GM18499 (cell line): ENCODE data around the gene ADGRG3.
"Not testable (repeated sequence)": the region's sequence is repeated elsewhere in the genome, so short reads cannot be mapped to it uniquely, and the experiment has no call there.

Experiments used
- ATAC-seq: cut with Tn5 transposase; IDR thresholded peaks from one replicate; pipeline ENCODE4 v1.9.1; 2021; ENCODE audit warnings: moderate number of reproducible peaks; ENCODE audit not compliant: insufficient read depth, unreplicated experiment

ADGRG3 gene

DNA sequence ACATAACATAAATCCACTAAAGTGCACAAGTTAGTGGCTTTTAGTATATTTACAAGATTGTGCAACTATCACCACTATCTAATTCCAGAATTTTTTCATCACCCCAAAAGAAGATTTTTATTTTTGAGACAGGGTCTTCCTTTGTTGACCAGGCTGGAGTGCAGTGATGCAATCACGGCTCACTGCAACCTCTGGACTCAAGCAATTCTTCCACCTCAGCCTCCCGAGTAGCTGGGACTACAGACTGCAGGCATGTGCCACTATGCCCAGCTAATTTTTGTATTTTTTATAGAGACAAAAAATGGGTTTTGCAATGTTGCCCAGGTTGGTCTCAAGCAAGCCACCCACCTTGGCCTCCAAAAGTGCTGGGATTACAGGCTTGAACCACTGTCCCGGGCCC, 41.6 kb downstream of the ADGRG3 start:
- ATAC-seq, result no peak

DNA sequence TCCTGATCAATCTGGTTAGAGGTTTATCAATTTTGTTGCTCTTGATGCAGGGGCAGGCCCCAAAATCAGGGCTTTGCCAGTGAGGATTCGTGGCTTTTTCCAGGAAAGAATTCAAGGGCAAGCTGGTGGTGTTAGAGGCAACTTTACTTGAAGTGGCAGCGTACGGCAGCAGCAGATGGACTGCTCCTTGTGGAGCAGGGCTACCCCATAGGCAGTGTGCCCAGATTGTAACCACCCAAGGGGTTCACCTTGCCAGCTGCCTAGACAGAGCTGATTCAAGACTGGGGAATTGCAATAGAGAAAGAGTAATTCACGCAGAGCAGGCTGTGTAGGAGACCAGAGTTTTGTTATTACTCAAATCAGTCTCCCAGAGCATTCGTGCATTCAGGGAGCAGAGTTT, 43.2 kb downstream of the ADGRG3 start:
- ATAC-seq, result no peak

DNA sequence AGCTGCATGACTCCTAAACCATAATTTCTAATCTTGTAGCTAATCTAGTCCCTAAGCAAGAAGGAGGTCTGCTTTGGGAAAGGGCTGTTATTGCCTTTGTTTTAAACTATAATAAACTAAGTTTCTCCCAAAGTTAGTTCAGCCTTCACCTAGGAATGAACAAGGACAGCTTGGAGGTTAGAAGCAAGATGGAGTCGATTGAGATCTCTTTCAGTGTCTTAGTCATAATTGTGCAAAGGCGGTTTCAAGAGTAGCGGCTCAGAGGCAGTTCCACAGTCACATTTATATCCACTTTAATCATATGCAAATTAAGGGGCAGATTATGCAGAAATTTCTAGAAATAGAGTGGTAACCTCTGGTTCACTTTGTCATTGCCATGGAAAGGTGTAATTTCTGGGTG, 43.9 kb downstream of the ADGRG3 start:
- no peak for ATAC-seq

DNA sequence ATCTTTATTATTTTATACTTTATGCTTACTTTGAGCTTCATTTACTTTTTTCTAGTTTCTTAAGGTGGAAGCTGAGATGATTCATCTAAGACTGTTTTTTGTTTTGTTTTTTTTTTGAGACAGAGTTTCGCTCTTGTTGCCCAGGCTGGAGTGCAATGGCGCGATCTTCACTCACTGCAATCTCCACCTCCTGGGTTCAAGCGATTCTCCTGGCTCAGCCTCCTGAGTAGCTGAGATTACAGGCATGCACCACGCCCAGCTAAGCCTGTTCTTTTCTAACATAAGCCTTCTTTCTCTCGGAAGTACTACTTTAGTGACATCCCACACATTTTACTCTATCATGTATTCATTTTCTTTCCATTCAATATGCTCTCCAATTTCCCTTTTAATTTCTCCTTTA, 44.5 kb downstream of the ADGRG3 start:
- ATAC-seq, result not testable (repeated sequence)

DNA sequence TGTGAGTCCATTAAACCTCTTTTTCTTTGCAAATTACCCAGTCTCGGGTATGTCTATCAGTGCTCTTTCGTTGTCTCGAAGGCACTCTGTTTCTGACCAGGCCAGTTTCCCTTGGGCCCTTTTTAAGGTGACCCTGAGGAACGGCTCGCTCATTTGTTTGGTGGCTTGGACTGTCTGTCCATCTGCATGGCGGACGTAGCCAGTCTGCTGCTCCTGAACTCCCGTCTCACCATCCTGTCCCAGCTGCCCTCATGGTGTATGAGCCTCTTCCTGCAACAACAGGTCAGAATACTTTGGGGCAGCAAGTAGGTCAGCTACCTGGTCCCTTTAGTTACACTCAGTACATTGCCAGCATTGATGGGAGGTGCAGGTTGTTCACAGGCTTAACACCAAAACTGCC, 45.5 kb downstream of the ADGRG3 start:
- ATAC-seq, result no peak

DNA sequence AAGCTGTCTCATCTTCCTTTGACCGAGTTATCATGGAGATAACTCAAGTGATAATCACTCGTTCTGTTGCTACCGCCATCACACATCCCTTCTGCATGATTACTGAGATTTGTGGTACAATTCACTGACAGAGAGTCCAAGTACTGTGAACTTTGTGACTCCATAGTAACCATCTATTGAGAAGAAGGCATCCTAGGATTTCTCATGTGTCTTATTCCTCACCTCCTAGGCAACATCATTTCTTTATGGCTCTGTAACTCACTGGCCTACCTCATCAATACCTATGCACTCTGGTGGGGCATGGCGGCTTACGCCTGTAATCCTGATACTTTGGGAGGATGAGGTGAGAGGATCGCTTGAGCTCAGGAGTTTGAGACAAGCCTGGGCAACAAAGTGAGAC, 45.9 kb downstream of the ADGRG3 start:
- ATAC-seq, result no peak

DNA sequence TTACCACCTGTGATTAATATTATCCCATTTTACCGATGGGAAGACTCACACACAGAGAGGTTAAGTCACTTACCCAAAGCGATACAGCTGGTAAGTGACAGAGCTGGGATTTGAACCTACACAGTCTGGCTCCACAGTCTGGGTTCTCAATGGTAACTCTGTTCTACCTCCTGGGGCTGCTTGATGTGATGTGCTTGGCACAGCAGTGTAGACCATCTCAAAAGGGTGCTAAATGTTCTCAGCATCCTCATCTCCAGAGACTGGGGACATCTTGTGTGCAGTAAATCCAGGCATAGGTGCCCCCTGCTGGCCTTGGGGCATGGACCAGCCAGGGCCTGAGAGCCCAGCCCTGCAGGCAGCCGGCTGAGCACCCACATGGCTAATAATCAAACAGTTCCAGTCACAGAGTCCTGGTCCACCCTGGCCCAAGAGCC, 52.1 kb downstream of the ADGRG3 start:
- no peak for ATAC-seq

DNA sequence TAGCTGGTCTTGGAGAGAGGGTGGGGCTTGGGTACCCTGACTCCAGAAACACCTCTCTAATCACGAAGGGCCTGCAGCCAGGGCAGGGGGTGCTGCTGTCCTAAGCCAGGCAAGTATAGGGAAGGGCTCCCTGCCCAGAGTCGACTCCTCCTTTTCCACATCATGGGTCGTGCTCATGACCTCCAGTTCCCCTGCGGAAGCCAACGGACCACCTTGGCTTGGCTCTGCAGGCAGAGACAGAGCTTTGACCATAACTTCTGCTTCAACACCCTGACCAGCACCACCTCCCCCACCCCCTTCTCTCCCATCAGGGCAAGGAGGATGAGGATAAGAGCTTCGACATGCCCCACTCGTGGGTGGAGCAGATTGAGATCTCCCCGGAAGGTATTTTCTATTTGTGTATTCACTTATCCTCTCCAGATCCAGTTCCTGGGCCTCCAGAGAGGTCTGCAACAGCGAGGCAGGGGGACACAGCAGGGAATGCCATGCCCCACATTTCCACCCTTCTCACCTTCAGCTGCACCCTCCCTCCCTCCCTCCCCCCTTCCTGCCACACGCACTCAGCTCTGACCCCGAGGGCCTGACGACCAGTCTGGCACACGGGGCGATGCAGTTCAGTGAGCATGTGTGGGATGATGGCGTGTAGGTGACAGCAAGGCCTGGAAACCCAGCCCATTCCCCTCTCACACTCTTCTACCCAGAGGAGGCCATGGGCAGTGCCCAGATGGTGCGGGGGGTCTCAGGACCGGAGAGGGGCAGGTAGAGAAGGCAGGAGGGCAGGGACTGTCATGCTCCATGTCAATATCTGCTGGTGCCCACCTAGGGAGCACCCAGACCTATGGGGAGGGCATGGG, 53.5 kb downstream of the ADGRG3 start:
- ATAC-seq, result no peak

DNA sequence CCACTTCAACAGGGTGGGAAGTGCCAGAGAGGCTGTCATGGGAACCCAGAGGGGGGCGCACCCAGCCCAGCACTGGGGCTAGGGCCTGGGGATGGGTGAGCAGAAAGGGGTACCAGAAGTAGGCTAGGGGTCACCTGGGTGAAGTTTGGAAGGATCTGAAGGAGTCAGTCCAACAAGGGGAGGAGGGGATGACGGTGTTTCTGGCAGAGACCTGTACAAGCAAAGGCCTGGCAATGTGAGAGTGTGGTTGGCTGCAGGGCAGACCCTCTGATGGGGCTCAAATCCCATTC, 54.0 kb downstream of the ADGRG3 start:
- no peak for ATAC-seq

DNA sequence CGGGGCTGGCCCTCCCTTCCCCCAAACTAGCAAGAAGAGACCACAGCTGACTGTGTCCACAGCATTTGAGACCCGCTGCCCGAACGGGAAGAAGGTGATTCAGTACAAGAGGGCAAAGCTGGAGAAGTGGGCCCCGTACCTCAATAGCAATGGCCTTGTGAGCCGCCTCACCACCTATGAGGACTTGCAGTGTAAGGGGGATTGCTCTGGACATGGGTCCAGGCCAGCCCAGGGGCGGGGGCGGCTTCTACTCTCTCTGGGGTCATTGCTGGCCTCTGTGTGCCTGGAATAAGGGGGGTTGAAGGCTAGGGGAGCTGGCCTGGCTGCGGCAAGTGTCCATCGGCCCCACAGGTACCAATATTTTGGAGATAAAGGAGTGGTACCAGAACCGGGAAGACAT, 54.5 kb downstream of the ADGRG3 start:
- ATAC-seq, result no peak

DNA sequence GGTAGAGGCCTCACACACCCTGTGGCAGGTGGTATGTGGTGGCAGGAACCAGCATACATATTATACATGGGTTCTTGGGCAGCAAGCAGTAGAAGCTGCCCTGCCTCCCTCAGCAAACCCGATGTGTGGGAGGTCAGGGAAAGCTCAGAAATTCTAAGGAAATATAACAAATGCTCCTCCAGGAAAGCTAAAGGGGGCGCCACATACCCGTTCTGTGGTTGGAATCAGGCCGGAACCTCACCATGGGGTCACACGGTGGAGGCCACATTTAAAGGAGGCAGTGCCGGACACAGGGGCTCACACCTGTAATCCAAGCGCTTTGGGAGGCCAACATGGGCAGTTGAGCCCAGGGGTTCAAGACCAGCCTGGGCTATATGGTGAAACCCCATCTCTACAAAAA, 55.1 kb downstream of the ADGRG3 start:
- no peak for ATAC-seq

DNA sequence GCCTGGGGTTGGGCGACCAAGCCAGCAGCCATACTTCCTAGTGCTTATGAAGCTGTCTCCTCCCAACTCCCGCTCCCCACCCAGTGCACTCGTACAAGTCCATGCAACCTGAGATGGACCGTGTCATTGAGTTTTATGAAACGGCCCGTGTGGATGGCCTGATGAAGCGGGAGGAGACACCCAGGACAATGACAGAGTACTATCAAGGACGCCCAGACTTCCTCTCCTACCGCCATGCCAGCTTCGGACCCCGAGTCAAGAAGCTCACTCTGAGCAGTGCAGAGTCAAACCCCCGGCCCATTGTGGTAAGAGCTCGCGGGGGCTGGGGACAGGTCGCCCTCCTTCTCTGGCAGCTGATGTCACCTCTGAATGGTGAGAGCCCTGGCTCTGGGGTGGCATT, 56.4 kb downstream of the ADGRG3 start:
- no peak for ATAC-seq

DNA sequence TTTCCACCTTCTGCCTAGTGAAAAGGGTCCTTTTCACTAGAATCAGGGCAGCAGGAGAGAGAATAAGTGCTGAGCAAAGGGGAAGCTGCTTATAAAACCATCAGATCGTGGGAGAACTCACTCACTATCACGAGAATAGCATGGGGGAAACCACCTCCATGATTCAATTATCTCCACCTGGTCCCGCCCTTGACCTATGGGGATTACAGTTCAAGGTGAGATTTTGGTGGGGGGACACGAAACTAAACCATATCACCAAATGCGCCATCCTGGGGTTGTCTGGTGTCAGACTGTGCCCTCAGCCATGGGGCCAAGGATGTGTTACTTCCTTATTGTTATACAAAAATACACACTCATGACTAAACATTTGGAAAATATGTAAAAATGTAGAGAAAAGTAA, 57.0 kb downstream of the ADGRG3 start:
- no peak for ATAC-seq

DNA sequence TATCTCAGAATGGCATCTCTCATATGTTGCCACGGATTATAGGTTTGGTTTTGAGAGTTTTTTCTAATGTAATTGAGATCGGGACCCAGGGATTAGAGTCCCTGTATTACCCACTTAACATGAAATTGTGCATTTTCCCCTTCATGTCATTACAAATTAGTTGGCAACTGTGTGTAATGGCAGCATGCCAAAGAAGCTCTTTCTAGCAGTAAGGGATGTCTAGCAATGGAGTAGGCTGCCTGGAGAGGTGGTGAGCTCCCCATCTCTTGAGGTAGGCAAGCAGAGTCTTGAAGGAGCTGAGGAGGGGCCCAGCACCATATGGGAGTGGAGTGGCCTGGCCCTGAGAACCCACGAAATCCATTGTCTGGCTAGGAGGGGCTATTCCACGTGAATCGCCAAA, 57.4 kb downstream of the ADGRG3 start:
- no peak for ATAC-seq

DNA sequence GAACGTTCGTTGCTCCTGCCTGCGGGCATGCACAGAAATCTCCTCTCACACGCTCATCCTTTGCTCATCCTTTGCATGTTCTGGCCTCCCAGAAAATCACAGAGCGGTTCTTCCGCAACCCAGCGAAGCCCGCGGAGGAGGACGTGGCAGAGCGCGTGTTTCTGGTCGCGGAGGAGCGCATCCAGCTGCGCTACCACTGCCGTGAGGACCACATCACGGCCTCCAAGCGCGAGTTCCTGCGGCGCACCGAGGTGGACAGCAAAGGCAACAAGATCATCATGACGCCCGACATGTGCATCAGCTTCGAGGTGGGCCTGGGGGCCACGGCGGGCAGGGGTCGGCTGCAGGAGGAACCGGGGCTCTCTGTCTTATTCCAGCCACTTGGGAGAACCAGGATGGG, 57.9 kb downstream of the ADGRG3 start:
- ATAC-seq, result no peak

DNA sequence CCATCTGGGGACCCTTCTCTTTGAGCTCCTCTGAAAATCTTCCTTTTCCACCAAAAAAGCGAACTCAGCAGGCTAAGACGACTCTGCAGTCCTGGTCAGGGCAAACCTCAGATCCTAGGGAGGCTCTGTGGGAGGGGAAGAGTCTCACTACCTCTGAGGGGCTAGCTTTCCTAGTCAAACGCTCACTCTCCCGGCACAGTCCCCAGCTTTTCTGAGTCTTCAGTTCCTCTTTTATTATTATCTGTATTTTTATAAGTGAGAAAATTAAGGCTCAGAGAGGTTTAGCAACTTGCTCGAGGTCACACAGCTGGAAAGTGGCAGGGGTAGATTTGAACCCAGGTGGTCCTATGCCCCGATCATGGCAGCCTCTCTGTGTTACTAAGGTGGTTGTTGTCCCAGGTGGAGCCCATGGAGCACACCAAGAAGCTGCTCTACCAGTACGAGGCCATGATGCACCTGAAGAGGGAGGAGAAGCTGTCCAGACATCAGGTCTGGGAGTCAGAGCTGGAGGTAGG, 58.4 kb downstream of the ADGRG3 start:
- no peak for ATAC-seq

DNA sequence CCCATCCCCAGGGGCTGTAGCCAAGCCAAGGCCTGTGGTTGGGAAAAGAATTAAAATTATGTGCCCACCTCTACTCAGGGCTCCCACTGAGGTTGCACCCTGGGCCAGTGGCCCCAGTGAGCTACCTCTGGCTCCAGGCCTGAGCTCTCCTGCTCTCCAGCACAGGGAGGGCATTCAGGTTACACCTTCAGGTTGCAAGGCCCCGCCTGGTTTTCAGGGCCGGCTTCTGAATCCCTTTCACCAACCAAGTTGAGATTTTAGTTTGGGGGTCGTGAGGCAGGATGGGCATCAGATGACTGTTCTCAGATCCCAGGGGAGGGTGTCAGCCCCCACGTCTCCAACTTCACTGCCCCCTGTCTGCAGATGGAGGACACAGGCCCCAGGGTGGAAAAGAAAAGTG, 59.5 kb downstream of the ADGRG3 start:
- ATAC-seq, result no peak

DNA sequence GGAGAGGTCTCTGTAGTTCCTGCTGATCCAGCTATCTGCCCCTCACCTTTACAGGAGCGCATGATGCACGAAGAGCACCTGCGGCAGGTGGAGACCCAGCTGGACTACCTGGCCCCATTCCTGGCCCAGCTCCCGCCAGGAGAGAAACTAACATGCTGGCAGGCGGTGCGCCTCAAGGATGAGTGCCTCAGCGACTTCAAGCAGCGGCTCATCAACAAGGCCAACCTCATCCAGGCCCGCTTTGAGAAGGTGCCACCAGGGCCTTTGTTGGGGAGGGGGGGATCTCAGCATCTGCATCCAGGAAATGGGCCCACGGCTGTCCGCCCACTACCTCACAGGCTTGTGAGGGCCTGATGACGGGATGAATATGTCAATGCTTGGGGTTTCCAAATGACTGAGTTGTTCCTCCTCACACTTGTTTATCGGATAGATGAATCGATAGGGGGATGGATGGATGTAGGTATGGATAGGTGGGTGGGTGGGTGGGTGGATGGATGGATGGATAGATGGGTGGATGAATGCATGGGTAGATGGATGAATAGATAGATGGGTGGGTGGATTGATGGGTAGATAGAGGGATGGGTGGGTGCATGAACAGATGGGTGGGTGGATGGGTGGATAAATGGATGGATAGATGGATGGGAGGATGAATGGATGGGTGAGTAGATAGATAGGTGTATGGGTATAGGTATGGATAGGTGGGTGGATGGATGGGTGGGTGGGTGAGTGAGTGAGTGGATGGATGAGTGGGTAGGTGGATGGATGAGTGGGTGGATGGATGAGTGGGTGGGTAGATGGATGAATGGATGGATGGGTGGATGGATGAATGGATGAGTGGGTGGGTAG, 60.5 kb downstream of the ADGRG3 start:
- ATAC-seq, result no peak

DNA sequence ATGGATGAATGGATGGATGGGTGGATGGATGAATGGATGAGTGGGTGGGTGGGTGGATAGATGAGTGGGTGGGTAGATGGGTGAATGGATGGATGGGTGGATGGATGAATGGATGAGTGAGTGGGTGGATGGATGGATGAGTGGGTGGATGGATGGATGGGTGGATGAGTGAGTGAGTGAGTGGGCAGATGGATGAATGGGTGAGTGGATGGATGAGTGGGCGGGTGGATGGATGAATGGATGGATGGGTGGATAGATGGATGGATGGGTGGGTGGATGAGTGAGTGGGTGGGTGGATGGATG, 61.0 kb downstream of the ADGRG3 start:
- ATAC-seq, result no peak

DNA sequence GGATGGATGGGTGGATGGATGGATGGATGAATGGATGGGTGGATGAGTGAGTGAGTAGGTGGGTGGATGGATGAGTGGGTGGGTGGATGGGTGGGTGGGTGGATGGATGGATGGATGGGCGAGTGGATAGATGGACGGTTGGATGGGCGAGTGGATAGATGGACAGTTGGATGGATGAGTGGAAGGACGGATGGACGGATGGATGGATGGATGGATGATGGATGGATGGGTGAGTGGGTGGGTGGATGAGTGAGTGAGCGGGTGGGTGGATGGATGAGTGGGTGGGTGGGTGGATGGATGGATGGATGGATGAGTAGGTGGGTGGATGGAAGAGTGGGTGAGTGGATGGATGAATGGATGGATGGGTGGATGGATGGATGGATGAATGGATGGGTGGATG, 61.7 kb downstream of the ADGRG3 start:
- ATAC-seq, result not testable (repeated sequence)

DNA sequence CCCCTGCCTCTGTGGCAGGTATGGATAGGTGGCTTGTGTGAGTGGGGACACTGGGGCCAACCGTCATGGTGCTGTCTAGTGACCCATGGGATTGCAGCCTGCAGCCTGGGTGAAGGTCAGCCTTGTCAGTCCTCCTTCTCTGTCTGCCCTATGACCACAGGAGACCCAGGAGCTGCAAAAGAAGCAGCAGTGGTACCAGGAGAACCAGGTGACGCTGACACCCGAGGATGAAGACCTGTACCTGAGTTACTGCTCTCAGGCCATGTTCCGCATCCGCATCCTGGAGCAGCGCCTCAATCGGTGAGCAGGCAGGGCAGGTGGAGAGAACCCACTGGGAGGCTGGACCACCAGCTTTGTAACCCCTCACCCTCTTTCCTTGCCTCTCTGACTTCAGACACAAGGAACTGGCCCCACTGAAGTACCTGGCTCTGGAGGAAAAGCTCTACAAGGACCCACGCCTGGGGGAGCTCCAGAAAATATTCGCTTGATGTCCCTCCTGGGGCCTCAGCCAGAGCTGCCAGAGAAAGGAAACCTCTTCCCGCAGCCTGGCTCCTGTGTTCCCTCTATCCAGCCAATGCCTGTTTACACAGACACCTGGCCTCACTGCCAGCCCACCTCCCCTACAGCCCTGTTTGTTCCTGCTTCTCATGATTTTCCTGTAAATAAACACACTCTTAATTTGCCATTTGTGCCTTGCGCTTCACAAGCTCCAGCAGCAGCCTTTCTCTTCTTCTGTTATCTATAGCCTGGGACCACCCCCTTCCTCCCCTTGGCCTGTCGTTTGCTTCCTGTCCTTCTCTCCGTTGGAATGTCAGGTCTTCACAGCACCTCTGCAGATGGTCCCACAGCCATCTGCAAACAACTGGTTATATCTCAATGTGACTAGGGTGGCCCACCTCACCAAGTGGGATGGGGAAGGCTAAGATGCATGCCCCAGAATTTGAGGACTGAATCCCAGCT, 62.9 kb downstream of the ADGRG3 start:
- no peak for ATAC-seq
